ENCODE measurements around the gene TTC23.

The TTC23 gene, protein sequence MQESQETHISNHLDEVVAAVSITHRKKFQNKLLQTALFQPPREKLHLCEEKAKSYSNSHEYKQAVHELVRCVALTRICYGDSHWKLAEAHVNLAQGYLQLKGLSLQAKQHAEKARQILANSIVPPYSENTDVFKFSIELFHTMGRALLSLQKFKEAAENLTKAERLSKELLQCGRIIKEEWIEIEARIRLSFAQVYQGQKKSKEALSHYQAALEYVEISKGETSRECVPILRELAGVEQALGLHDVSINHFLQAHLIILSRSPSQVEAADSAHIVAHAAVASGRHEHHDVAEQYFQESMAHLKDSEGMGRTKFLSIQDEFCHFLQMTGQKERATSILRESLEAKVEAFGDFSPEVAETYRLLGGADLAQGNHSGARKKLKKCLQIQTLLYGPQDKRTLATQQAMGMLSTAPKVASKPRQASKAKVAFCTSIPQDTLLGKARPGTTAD

DNA sequence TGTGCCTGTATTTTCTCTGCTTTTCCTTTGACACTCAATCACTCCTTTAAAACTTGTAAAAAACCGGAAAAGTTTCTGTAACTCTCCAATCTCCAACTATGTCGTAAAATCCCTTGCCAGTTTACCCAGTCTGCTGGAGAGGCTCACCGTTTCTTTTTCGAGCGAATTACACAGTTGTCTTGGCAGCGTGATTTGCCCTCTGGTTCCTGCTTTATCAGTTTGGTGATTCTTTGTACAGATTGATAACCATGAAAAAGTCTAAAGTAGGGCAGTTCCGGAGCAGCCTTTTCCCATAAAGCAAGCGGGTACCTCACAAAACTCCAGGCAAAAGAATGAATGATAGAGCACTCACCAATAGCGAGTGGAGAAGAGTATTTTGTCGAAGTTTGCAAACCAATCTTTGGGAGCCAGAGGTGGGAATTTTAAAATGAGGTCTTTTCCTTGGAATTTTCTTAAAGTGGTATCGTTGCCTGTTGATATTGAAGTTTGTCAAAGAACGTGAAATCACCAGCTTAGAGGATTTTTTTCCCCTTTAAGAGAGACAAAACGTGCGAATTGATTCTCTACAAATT lies at the start of gene TTC23:
TTC23 (minus strand) TSS at position 312 of the 572 bp plus-strand sequence. CDS start 20,869 bp downstream, outside the sequence.
- no peak for DNase-seq

DNA sequence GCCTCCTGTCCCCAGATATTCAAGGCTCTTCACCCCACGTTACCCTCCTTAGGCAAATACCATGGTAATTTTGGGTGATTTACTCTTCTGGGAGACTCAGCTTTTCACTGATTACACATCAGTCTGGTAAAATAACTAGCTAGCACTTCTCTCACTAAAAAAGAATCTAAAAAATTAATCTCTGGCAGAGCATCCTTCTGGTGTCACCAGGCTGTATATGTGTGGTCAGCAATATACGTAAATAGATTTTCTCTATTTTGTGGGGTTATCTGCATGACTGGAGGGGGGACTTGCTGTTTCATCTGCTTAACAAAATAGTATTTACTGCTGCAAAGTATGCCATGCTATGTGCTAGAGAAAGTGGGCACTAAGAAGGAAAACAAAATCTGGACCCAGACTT lies 47.0 kb upstream of the TTC23 start:
- DNase-seq: no peak

DNA sequence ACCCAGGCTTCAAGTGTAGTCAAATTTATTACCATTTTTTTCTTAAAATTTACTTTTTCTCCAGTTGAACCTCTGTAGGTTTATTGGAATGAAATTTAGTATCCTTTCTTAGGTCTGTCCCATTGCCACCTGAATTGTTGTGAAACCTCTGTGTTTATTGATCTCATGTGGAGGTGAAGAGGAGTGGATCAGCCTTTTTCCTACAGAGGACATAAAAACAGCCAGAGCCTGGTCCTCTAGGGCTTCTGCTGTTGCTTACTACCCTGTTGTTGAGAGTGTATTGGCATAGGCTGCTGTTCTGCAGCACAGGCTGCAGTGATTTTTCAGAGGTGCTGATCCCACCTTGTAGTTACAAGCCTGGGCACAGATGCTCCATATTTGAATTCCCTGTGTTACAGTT lies 46.5 kb upstream of the TTC23 start:
- DNase-seq: no peak

DNA sequence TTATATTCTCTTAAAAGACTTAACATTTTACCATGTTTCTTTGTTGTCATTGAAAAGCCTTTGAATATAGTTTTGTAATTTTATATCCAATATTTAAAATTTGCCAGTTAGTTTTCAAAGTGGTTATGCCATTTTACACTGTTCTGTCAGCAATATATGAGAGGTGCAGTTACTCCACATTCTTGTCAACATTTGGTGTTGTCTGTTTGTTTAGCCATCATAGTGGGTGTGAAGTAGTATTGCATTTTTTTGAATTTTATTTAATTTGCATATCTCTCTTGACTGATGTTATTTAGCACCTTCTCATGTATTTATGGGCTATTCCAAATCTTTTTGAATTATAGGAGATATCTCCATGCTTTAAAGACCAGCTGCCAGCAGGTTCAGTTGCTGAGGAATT lies 42.3 kb upstream of the TTC23 start:
- DNase-seq: no peak

DNA sequence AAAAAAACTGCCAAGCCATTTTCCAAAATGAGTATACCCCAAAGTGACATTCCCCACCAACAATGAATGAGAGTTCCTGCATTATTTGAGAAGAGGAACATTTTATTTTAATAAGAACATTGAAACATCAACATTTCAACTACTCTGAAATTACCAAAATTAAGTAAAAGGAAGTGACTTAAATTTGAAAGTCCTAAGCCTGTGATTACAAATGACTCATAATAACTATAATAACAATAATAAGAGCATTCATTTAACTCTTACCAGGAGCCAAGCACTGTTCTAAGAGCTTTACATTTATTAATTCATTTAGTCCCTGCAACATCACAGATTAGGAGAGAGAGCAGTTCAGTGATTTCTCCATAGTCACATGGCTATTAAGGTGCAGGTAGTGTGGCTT lies 34.3 kb upstream of the TTC23 start:
- DNase-seq: no peak

DNA sequence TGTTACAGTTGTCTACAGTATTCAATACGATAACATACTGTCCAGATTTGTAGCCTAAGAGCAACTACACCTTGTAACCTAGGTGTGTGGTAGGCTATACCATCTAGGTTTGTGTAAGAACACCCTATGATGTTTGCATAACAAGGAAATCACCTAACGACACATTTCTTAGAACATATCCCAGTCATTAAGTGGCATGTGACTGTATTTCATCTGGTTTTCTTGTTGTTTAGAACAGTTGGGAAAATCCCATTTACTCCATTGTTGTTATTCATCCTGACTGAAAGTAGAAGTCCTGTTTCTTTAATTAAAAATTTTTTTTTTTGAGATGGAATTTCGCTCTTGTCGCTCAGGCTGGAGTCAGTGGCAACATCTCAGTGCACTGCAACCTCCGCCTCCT lies 33.2 kb upstream of the TTC23 start:
- no peak for DNase-seq

DNA sequence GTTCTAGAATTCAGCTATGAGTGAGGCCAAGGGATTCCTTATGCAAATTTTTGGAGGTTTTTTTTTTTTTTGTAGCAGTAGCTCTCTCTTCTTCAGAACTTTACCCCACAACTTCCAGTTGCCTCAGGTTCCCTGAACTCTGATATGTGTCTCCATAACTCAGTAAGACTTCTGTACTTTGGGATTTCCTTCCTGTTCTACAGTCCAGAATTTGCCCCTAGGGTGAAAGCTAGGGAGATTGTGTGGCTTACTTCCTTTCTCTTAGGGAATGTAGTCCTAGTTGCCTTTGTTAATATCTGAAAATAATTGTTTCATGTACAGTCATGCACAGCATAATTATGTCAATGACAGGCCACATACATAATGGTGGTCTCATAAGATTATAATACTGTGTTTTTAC lies 32.7 kb upstream of the TTC23 start:
- DNase-seq: no peak

DNA sequence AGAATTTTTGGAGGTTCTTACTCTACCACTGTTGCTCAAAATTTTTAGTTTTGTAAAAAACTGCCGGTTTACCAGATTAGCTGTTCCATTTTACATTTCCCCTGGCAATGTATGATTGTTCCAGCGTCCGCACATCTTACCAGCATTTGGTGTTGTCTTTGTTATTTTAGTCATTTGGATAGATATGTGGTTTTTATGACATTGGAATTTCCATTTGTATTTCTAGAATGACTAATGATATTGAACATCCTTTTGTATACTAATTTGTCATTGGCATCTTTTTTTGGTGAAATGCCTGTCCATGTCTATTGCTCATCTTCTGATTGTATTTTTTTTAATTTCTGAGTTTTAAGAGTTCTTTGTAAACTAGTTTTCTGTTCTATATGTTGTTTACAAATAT lies 30.4 kb upstream of the TTC23 start:
- no peak for DNase-seq

DNA sequence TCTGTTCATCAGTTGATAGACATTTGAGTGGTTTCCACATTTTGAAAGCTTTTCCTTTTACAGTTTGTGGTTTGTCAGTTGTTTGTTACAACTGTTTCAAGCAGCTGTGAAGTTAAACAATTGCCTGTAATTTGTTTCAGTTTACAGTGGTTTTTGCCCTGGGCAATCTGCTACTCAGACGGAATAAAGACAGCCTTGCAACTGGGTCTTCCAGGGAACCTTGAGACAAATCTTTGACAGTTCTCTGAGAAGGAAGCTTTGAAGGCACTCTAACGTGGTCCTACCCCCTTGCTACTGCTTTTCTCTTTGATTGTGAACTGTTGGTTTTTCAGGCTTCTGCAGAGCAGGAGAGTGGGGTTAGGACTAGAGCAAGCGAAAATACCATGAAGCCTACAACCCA lies 29.9 kb upstream of the TTC23 start:
- no peak for DNase-seq

DNA sequence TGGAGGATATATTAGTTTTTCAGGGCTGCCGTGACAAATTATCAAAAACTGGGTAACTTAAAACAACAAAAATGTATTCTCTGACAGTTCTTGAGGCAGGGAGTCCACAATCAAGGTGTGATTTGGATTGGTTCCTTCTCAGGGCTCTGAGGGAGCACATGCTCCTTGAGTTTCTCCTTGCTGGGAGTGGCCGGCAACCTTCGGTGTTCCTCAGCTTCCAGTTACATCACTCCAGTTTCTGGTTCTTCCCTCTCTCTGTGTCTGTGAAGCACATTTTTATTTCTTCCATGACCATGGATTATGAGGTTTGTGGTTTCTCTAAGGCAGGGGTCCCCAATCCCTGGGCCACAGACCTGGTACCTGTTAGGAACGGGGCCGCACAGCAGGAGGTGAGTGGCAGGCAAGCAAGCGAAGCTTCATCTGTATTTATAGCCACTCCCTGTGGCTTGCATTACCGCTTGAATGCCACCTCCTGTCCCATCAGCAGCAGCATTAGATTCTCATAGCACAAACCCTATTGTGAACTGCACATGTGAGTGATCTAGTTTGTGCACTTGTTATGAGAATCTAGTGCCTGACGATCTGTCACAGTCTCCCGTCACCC lies 26.2 kb upstream of the TTC23 start:
- no peak for DNase-seq

DNA sequence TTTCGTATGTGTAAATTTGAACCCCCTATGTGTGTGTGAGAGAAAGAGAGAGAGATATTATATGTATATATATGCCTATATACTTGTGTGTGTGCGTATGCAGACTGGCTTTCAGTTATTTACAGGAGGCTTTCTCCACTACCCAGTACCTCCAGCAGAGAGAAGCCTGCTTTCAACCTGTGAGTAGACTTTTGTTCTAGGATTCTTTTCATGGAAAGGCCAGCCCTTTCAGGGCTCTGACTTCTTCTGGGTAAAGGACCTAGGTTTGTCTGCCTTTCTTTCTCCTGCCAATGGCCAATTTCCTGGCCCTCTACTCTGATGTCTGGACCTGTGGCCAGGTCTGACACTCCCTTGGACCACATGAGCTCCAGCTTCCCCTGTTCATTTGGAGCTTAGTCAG lies 25.7 kb upstream of the TTC23 start:
- no peak for DNase-seq

DNA sequence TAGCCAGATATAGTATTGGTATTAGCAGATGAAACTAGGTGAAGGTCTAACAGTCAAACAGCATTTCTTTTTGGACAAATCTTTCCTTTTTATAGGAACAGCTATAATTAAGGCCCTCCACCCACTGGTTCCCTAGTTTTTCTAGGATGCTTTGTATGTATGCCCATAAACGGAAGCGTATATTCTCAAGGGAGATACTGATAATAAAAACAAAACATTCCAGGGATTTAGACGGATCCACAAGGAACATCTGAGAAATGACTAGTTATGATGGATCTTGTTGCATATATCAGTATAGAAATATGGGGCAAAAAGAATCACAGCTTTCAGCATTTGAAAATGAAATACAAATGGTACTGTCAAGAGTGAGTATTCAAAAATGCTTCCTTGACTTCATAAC lies 24.4 kb upstream of the TTC23 start:
- no peak for DNase-seq

DNA sequence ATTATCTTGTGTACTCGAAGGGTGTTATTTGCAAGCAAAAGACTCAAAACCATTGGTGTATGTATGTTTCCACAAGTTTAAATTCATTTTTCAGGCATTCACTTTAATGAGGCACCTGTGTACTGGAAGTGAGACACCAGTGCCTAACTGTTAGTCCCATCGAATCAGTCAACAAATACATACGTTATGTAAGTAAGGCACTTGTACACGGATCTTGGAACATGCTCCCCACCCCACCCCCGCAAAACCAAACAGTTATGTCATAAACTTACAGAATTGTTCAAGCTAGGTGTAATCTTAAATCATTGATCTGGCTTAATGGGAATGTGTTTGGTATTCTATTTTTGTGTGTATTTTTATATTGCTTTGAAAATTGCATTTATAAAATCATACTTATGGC lies 19.1 kb upstream of the TTC23 start:
- no peak for DNase-seq

DNA sequence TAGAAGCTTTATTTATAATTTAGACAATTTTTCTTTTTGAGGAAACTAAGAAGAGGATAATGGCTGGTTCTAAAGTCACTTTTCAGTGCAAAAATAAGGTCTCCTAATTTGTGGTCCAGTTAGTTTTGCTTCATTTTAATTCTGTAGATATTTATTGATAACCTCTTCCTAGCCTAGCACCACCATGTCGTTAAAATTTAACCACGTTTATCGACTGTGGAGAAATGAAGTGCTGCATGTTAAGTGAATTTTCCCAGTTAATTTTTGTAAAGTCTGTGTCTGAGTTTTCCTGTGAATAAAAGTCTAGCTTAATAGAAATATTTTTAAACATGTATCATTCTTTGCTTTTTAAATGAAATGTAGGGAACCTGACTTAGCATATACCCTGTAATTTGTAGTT lies 18.6 kb upstream of the TTC23 start:
- no peak for DNase-seq

DNA sequence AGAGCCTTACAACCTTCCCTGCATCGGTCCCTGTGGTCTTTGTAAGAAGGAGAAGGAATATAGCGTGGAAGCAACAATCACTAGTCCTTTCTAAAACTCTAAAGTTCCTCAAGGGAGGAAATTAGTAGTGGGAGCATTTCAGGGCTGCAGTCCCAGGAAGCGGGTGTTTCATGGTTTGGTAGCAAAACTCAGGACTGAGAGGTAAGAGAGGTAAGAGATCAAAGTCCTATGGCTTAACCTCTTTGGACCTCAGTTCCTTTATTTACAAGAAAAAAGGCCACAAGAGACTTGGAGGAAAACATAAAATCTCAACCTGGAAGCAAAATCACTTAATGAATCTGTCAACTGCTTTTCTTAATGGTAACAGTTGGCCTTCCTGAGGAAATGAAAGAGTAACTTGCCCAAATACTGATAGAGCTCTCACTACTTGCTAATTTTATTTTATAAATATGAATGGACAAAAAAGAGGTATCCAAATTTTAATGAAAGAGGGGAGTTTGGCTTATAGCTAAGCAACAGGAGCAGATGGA lies 16.2 kb upstream of the TTC23 start:
- no peak for DNase-seq

DNA sequence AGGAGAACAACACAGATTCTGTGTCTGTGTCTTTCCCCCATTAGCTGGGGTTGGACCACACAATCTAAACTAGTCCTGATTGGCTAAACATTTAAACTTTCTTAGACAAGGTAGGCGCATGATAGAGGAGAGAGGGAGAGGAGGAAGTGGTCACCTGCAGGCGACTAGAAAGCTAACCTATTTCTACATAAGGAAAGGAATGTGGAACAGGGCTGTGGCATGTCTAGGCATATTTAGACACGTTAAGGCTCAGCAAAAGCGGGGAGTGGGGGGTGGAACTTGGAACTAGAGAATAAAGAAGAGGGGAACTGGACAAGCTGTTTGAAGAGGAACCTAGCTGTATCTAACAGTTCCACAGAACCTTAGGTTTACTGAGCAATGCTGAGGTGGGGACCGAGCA lies 14.7 kb upstream of the TTC23 start:
- DNase-seq: no peak

DNA sequence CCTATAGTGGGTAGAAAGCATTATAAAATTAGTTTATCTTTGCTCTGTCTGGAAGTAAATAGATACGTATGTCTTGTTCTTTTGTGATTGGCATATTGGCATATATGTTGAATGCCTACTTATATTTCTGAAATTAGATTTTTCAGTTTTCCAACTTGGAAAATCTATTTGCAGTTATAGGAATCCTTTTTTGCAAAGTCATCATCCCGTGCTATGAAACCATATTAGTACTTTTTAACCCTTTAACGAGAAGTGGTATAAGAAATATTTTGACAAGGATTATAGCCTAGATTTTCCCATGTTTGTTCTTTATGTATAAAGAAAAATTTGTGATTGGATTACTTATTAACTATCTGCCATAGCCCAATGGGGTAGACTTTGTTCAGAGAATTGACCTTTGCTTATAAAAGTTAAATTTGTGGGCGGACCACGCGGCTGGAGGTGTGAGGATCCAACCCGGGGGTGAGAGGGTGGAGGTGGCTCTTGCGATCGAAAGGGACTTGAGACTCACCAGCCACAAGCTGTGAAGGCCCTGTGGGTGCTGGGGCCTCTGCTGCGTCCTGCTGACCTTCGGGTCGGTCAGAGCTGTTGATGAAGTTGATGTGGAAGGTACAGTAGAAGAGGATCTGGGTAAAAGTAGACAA lies 7.8 kb upstream of the TTC23 start:
- DNase-seq: no peak

DNA sequence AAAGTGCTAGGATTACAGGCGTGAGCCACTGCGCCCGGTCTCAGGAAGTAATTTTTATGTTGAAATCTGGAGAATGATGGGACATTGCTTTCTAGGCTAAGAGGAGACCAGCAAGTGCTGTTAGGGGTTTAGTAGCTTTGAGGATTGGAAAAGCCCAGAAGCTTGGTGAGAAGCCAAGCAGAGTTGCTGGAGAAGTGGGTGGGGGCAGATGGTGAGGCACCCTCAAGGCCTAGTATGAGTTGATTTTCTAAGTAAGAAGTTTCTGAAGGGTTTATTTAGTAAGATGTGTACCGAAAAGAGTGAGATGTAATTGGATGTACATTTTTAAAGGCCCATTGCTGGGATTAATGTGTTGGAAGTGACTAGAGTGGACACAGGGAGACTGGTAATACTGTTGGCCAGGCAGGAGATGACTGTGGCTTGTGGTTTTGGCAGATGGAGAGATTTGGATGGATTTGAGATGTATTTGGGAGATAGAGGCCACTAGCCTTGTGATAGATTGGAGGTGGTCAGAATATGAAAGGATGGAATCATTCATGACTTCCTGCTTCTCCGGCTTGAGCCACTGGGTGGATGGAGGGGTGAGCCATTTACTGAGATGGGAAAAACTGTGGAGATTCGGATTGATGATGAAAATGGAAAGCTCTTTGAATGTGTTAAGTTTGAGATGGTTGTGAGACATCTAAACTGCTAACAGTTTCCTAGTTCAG lies 4.2 kb upstream of the TTC23 start:
- DNase-seq: peak; percentile 26 to 46

DNA sequence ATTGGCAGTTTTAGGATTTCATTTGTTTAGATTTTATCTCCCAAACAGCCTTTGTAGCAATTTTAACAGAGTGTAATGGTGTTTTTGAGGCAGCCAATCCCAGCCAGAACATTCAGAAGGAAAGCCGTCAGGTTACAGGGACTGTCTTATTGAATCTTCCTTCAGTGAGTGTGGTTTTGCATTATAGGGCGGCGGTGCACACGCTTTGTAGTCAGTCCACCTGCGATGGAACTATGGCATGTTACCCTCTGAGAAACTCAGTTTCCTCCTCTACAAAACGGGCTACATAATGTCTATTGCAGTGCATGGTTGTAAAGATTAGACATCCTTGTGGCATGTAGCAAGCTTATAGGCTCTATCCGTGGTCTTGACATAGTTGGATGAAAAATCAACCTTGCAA lies 2.9 kb upstream of the TTC23 start:
- no peak for DNase-seq

DNA sequence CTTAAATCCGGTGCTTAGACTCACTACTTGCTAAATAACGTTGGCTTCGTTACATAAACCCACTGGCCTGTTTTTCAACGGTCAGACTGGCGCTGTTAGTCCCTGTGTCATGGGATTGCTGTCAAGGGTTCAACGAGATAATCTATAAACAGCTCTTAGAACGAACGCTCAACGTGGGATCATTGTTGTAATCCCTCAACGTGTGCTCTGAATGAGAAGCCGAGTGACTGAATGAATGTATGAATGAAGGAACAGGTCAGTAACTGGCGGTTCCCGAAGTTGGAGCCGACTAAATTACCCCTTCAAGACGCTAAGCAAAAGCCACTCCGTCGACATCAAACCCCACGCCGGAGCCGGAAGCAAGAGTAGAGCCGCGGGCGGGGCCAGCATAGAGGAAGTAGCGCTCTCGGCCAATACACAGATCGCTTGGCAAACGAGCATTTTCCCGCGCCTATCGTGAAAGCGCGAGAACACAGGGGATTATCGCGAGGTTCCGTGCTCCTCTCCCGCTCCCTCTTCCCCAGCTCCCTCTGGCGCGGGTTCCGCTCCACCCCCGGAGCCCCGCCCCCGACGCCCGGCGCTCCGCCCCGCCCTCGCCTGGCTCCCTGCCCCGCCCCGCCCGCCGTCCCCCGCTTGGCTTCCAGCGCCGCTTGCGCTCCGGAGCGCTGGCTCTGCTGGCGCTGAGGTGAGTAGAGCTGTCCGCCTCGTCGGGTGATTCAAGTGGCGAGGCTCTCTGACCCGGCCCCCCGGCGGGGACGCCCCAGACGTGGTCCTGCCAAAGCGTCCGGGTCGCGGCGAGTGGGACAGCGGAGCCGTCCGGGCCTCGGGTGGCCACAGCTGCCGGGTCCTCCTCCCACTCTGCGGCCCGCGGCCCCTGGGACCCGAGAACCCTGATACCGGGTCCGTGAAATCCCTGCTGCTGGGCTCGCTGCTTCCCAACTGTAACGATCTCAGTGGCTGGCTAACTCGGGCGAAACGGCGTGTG lies 1.8 kb upstream of the TTC23 start, which contains the start of gene LRRC28:
LRRC28 (plus strand) TSS at position 625 of the 985 bp plus-strand sequence. CDS start 4,477 bp downstream, outside the sequence.
- peak; percentile 96 to 98 for DNase-seq

DNA sequence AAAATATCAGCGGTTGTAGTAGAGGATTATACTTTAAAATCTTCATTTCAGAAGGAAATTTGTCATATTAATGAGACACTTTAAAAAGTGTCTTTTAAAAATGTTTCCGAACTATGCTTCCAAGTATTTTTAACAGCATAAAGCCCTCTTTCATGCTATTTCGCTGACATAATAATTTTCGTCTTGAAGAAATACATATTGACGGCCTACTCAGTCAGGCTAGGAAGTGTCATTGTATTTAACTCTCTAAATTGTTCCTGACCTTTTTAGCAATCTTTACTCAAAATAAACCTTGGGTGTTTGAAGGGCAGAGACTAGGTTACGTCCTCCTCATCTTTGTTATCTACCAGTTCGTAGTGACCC lies 1.1 kb upstream of the TTC23 start:
- no peak for DNase-seq

DNA sequence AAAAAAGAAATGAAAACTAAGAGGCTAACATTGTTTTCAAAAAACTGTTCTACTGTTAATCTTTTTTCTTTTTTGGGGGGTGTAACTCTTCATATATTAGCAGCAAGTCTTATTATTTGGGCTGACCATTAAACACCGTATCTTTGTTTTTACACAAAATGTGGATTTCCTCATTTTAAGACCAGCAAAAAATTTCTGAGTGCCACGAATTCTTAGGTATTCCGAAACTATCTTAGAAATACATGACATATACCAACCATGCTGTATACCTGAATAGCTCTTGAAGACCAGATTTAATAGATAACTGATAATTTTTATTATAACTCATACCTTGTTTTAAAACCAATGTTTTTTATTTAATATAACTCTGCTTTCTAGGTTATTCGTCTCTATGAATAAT lies 620 bp upstream of the TTC23 start:
- no peak for DNase-seq

All from activated T-cell treated with anti-CD3 and anti-CD28 coated beads, Interleukin-2, amount 50 U/mL, for 48 hours (primary cell).